Neural cell (in vitro differentiated cells): Measurements from ENCODE around the gene ADAMTS2. TPM values are rescaled to one million over a fixed set of nuclear protein-coding genes. Genes with fewer than 3 reads are reported as not detected.

ENCODE experiments used
- H2AFZ ChIP-seq: fragments of 200-600, 300-800 bp; sonication (generic), shearing (Covaris generic); 2 replicates; pipeline ENCODE4 v1.6.0; 2014; ENCODE audit warnings: low read depth, mild to moderate bottlenecking, antibody characterized with exemption, low read length, moderate library complexity
- H3F3A ChIP-seq: fragments of 200-600 bp; shearing (Covaris generic); 2 replicates; pipeline ENCODE4 v1.6.1; 2016; ENCODE audit warnings: mild to moderate bottlenecking, moderate library complexity, mixed read lengths, antibody characterized with exemption, low read length; ENCODE audit not compliant: insufficient read depth, poor library complexity, severe bottlenecking
- H3K27ac ChIP-seq: fragments of 200-600, 300-800 bp; sonication (generic), shearing (Covaris generic); 2 replicates; pipeline ENCODE4 v1.5.1; 2014; ENCODE audit warnings: mild to moderate bottlenecking, low read length, moderate library complexity
- H3K27me3 ChIP-seq: fragments of 300-800, 200-600 bp; sonication (generic), shearing (Covaris generic); 2 replicates; pipeline ENCODE4 v1.6.0; 2014; ENCODE audit warnings: mild to moderate bottlenecking, low read depth, low read length, moderate library complexity; ENCODE audit not compliant: insufficient read depth
- H3K36me3 ChIP-seq: fragments of 300-800, 200-600 bp; sonication (generic), shearing (Covaris generic); 2 replicates; pipeline ENCODE4 v1.5.1; 2014; ENCODE audit warnings: mild to moderate bottlenecking, antibody characterized with exemption, low read length, moderate library complexity; ENCODE audit not compliant: insufficient read depth
- H3K4me2 ChIP-seq: fragments of 300-800, 200-600 bp; sonication (generic), shearing (Covaris generic); 2 replicates; pipeline ENCODE4 v1.6.0; 2014; ENCODE audit warnings: mild to moderate bottlenecking, low read length
- H3K4me3 ChIP-seq: fragments of 300-800, 200-600 bp; sonication (generic), shearing (Covaris generic); 2 replicates; pipeline ENCODE4 v1.5.1; 2014; ENCODE audit warnings: mild to moderate bottlenecking, low read length, moderate library complexity
- H3K79me2 ChIP-seq: fragments of 200-600 bp; shearing (Covaris generic); replicated peaks from 2 replicates; pipeline ENCODE4 v1.6.0; 2014; ENCODE audit warnings: mild to moderate bottlenecking, low read length, moderate library complexity; ENCODE audit not compliant: insufficient read depth
- H3K9ac ChIP-seq: fragments of 300-800, 200-600 bp; sonication (generic), shearing (Covaris generic); 2 replicates; pipeline ENCODE4 v1.6.1; 2016; ENCODE audit warnings: mild to moderate bottlenecking, low read length, mixed read lengths
- H3K9me2 ChIP-seq: fragments of 200-600 bp; shearing (Covaris generic); 2 replicates; pipeline ENCODE4 v1.6.1; 2016; ENCODE audit warnings: mild to moderate bottlenecking, low read length, mixed read lengths; ENCODE audit not compliant: insufficient read depth
- H3K9me3 ChIP-seq: fragments of 200-600, 300-800 bp; sonication (generic), shearing (Covaris generic); 2 replicates; pipeline ENCODE4 v1.6.1; 2016; ENCODE audit warnings: mild to moderate bottlenecking, mixed run types, low read length, moderate library complexity, mixed read lengths
- H4K20me1 ChIP-seq: fragments of 200-600 bp; shearing (Covaris generic); 2 replicates; pipeline ENCODE4 v1.6.1; 2016; ENCODE audit warnings: mild to moderate bottlenecking, mixed run types; ENCODE audit not compliant: insufficient read depth
- CTCF ChIP-seq: fragments of 450-650 bp; IDR thresholded peaks from 2 replicates; pipeline ENCODE4 v1.5.1; 2014; ENCODE audit warnings: antibody characterized with exemption, mild to moderate bottlenecking, moderate library complexity; ENCODE audit not compliant: poor library complexity, severe bottlenecking
- EP300 ChIP-seq: fragments of 450-650 bp; conservative IDR thresholded peaks from 2 replicates; pipeline ENCODE4 v1.6.1; 2014; ENCODE audit warnings: antibody characterized with exemption, mild to moderate bottlenecking, moderate library complexity; ENCODE audit not compliant: poor library complexity, severe bottlenecking
- EZH2 ChIP-seq: fragments of 200-600, 300-800 bp; shearing (Covaris generic), sonication (generic); IDR thresholded peaks from 2 replicates; pipeline ENCODE4 v1.6.1; 2014; ENCODE audit warnings: antibody characterized with exemption, low read length, borderline replicate concordance, mild to moderate bottlenecking; ENCODE audit not compliant: insufficient read depth, poor library complexity, severe bottlenecking
- MXI1 ChIP-seq: fragments of 450-650 bp; conservative IDR thresholded peaks from 2 replicates; pipeline ENCODE4 v1.6.1; 2014; ENCODE audit warnings: antibody characterized with exemption, mild to moderate bottlenecking; ENCODE audit not compliant: poor library complexity, severe bottlenecking
- POLR2AphosphoS5 ChIP-seq: IDR thresholded peaks from 2 replicates; pipeline ENCODE4 v1.6.1; 2012
- RAD21 ChIP-seq: fragments of 450-650 bp; conservative IDR thresholded peaks from 2 replicates; pipeline ENCODE4 v1.6.1; 2014; ENCODE audit warnings: antibody characterized with exemption, mild to moderate bottlenecking, moderate library complexity
- SMC3 ChIP-seq: fragments of 450-650 bp; conservative IDR thresholded peaks from 2 replicates; pipeline ENCODE4 v1.6.1; 2014; ENCODE audit warnings: antibody characterized with exemption, mild to moderate bottlenecking, moderate library complexity; ENCODE audit not compliant: poor library complexity
- TAF1 ChIP-seq: IDR thresholded peaks from 2 replicates; pipeline ENCODE4 v1.6.1; 2012; ENCODE audit warnings: low read depth
- polyA plus RNA-seq: library from polyadenylated mRNA; depleted of rRNA; stranded (reverse); fragments of >200 nt; gene quantifications from 2 replicates; pipeline ENCODE4 v1.2.3, GENCODE V29; 2014
- TF ChIP-seq, protein P1 (sequence below): IDR thresholded peaks from 2 replicates; pipeline ENCODE4 v1.6.1; 2012; ENCODE audit warnings: borderline replicate concordance

ADAMTS2 gene
- polyA plus RNA-seq, 1 donor from 2014 or later: 0.61 TPM

- no peaks in the 10 kb centered on the region for H3K9me3 ChIP-seq
- no peaks in the 10 kb centered on the region for H3K9me2 ChIP-seq
- no peak overlapping the region for H3K4me3 ChIP-seq
- H3K9ac ChIP-seq: no peak overlapping the region
- no peak overlapping the region for H3K4me2 ChIP-seq
- H2AFZ ChIP-seq: no peak overlapping the region
- no peaks in the 10 kb centered on the region for H4K20me1 ChIP-seq
- no peak overlapping the region for H3K27ac ChIP-seq
- no peaks in the 10 kb centered on the region for H3F3A ChIP-seq
- no peaks in the 10 kb centered on the region for H3K79me2 ChIP-seq
- H3K27me3 ChIP-seq: no peaks in the 10 kb centered on the region
- no peaks in the 10 kb centered on the region for H3K36me3 ChIP-seq
- TF ChIP-seq, protein P1, sequence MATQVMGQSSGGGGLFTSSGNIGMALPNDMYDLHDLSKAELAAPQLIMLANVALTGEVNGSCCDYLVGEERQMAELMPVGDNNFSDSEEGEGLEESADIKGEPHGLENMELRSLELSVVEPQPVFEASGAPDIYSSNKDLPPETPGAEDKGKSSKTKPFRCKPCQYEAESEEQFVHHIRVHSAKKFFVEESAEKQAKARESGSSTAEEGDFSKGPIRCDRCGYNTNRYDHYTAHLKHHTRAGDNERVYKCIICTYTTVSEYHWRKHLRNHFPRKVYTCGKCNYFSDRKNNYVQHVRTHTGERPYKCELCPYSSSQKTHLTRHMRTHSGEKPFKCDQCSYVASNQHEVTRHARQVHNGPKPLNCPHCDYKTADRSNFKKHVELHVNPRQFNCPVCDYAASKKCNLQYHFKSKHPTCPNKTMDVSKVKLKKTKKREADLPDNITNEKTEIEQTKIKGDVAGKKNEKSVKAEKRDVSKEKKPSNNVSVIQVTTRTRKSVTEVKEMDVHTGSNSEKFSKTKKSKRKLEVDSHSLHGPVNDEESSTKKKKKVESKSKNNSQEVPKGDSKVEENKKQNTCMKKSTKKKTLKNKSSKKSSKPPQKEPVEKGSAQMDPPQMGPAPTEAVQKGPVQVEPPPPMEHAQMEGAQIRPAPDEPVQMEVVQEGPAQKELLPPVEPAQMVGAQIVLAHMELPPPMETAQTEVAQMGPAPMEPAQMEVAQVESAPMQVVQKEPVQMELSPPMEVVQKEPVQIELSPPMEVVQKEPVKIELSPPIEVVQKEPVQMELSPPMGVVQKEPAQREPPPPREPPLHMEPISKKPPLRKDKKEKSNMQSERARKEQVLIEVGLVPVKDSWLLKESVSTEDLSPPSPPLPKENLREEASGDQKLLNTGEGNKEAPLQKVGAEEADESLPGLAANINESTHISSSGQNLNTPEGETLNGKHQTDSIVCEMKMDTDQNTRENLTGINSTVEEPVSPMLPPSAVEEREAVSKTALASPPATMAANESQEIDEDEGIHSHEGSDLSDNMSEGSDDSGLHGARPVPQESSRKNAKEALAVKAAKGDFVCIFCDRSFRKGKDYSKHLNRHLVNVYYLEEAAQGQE: no peak
- no peak for TF ChIP-seq RAD21
- TF ChIP-seq EP300: no peak
- TF ChIP-seq POLR2AphosphoS5: no peak
- TF ChIP-seq SMC3: no peak
- TF ChIP-seq TAF1: no peak
- no peak for TF ChIP-seq MXI1
- no peak for TF ChIP-seq EZH2
- no peak for TF ChIP-seq CTCF
These were observed 40.8 kb downstream of the ADAMTS2 start for GRCh38 chr5:179304466-179304865.

- TF ChIP-seq CTCF: no peak
- no peak for TF ChIP-seq RAD21
- TF ChIP-seq MXI1: no peak
- no peak for TF ChIP-seq EZH2
- no peak for TF ChIP-seq SMC3
- TF ChIP-seq POLR2AphosphoS5: no peak
- TF ChIP-seq TAF1: no peak
- no peak for TF ChIP-seq EP300
- TF ChIP-seq, protein P1: no peak
- H3K9me3 ChIP-seq: no peaks in the 10 kb centered on the region
- H4K20me1 ChIP-seq: no peaks in the 10 kb centered on the region
- H3F3A ChIP-seq: no peaks in the 10 kb centered on the region
- H3K4me2 ChIP-seq: no peak overlapping the region
- H3K4me3 ChIP-seq: no peak overlapping the region
- no peaks in the 10 kb centered on the region for H3K9me2 ChIP-seq
- H3K36me3 ChIP-seq: no peaks in the 10 kb centered on the region
- H3K27me3 ChIP-seq: no peaks in the 10 kb centered on the region
- no peak overlapping the region for H3K9ac ChIP-seq
- no peak overlapping the region for H3K27ac ChIP-seq
- no peak overlapping the region for H2AFZ ChIP-seq
- H3K79me2 ChIP-seq: no peaks in the 10 kb centered on the region
These were observed 41.6 kb downstream of the ADAMTS2 start for GRCh38 chr5:179303451-179304200.
